OCI-LY3 (cell line): ENCODE measurements around the gene PHC3.

Experiments
- EZH2phosphoT487 ChIP-seq: fragments of 200-600 bp; shearing (Covaris generic); IDR thresholded peaks from 2 replicates; pipeline ENCODE4 v1.6.1; 2018; ENCODE audit warnings: antibody characterized with exemption, mixed run types, low read depth
- TF ChIP-seq, protein P1 (sequence below): fragments of 200-600, 300-600 bp; sonication (generic); IDR thresholded peaks from 2 replicates; pipeline ENCODE4 v1.5.1; 2014; ENCODE audit warnings: antibody characterized with exemption, low read length, low read depth

DNA sequence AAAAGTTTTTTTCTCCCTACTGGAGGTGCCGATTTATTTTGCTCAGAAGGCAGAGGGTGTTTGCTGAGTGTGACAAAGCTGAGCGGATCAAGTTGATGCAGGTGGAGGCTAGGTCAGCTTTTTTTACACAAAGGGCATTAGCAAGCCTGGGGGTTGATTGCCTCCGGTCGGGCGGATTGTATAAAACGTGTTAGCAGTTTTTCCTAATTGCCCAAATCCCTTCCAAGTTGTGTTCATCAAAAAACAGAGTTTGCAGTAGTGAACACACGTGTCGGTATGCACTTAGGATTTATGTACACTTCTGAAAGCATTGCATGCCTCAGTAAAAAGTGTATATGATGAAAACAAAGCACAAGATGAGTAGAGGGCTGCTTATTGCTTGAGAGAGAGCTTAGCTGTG lies 141.1 kb downstream of the PHC3 start:
- TF ChIP-seq, protein P1, sequence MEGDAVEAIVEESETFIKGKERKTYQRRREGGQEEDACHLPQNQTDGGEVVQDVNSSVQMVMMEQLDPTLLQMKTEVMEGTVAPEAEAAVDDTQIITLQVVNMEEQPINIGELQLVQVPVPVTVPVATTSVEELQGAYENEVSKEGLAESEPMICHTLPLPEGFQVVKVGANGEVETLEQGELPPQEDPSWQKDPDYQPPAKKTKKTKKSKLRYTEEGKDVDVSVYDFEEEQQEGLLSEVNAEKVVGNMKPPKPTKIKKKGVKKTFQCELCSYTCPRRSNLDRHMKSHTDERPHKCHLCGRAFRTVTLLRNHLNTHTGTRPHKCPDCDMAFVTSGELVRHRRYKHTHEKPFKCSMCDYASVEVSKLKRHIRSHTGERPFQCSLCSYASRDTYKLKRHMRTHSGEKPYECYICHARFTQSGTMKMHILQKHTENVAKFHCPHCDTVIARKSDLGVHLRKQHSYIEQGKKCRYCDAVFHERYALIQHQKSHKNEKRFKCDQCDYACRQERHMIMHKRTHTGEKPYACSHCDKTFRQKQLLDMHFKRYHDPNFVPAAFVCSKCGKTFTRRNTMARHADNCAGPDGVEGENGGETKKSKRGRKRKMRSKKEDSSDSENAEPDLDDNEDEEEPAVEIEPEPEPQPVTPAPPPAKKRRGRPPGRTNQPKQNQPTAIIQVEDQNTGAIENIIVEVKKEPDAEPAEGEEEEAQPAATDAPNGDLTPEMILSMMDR, result no peak
- TF ChIP-seq EZH2phosphoT487, result no peak
